Astrocyte of the cerebellum (primary cell): Measurements from ENCODE around the gene AGXT.

Source experiments
- DNase-seq: peaks from one replicate; pipeline ENCODE4 v3.0.0-alpha.2; 2011; ENCODE audit warnings: low read depth
- H3K4me3 ChIP-seq: 2 replicates; pipeline ENCODE4 v1.5.1; 2011; ENCODE audit warnings: mild to moderate bottlenecking, low read depth, low read length, moderate library complexity
- CTCF ChIP-seq: IDR thresholded peaks from 2 replicates; pipeline ENCODE4 v1.5.1; 2012; ENCODE audit warnings: low read length, low read depth, moderate library complexity, mild to moderate bottlenecking; ENCODE audit errors: missing control alignments
- in situ Hi-C: cut with HindIII; loops from 2 replicates; pipeline ENCODE4 v1.10.0; 2017; ENCODE audit warnings: low sequenced_read_pairs

AGXT gene

GRCh38 chr2:240885566-240885965 is 16.9 kb downstream of the AGXT start:
- no peak overlapping the region for H3K4me3 ChIP-seq
- no peak for TF ChIP-seq CTCF
- in situ Hi-C loops, result no loop called here
- DNase-seq, result no peak

GRCh38 chr2:240886023-240886565 is 17.5 kb downstream of the AGXT start:
- H3K4me3 ChIP-seq, result no peak overlapping the region
- in situ Hi-C loops, result no loop called here

GRCh38 chr2:240886678-240887609 is 18.3 kb downstream of the AGXT start:
- in situ Hi-C loops, result no loop called here
- DNase-seq, result no peak
- no peak for TF ChIP-seq CTCF
- no peak overlapping the region for H3K4me3 ChIP-seq

More at GRCh38 chr2:240886023-240886565, 17.5 kb downstream of the AGXT start:
- TF ChIP-seq CTCF, result no peak
- DNase-seq, result no peak

- H3K4me3 ChIP-seq, result no peak overlapping the region
- DNase-seq, result no peak
- no peak for TF ChIP-seq CTCF
- in situ Hi-C loops, result no loop called here
Observed at GRCh38 chr2:240887631-240888030, 19.0 kb downstream of the AGXT start.

GRCh38 chr2:240888130-240888889 is 19.7 kb downstream of the AGXT start:
- no peak for TF ChIP-seq CTCF
- in situ Hi-C loops, result no loop called here
- no peak for DNase-seq
- no peak overlapping the region for H3K4me3 ChIP-seq

GRCh38 chr2:240888890-240889573 is 20.4 kb downstream of the AGXT start:
- in situ Hi-C loops, result no loop called here
- TF ChIP-seq CTCF, result no peak
- no peak for DNase-seq
- H3K4me3 ChIP-seq, result no peak overlapping the region
